ENCODE measurements around the gene ERV3-1. TPM values are rescaled to one million over a fixed set of nuclear protein-coding genes. Genes with fewer than 3 reads are reported as not detected.

ERV3-1 gene
- total and polyA plus RNA-seq, 2 donors from 2014 or later, result 6.5 to 15.2 TPM

DNA sequence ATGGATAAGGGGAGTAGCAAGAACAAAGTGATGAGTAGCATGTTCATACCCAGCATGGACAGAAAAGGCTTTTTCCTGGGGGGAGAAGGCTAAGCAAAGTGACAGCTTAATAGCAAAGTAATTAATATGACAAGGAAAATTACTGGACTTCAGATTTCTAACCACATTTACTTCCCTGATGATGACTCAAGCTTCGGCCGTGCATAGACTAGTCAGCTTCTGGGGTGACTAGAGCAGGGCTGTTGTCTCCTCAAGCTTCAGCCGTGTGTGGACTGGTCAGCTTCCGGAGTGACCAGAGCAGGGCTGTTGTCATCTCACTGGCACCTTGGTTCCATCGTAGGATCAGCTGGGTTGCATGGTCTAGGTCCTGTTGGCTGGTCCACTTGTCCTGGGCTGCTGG lies 13.5 kb downstream of the ERV3-1 start:
- Histone ChIP-seq H3K27me3 (ENCODE audit: control insufficient read depth, insufficient read depth, low read length) (no peaks in the 10 kb centered on the region), H3K27ac (ENCODE audit: low read depth in 2 of 2, low read length in 2 of 2) (no peak overlapping the region), H3K9ac (ENCODE audit: low read length in 3 of 3) (no peak overlapping the region), H3K9me3 (ENCODE audit: control insufficient read depth in 2 of 3, insufficient read depth in 1 of 3, low read length in 3 of 3) (peaks cover 0 to 14% (median 0%) of the 10 kb centered on the region in 3 donors), H3K4me1 (ENCODE audit: control insufficient read depth in 2 of 3, insufficient read depth in 2 of 3, low read depth in 1 of 3, low read length in 3 of 3) (no peaks in the 10 kb centered on the region), H3K36me3 (ENCODE audit: control insufficient read depth in 2 of 3, insufficient read depth in 3 of 3, low read length in 3 of 3) (no peaks in the 10 kb centered on the region), H3K4me3 (ENCODE audit: low read length in 3 of 3) (no peak overlapping the region)
- TF ChIP-seq, protein P1, sequence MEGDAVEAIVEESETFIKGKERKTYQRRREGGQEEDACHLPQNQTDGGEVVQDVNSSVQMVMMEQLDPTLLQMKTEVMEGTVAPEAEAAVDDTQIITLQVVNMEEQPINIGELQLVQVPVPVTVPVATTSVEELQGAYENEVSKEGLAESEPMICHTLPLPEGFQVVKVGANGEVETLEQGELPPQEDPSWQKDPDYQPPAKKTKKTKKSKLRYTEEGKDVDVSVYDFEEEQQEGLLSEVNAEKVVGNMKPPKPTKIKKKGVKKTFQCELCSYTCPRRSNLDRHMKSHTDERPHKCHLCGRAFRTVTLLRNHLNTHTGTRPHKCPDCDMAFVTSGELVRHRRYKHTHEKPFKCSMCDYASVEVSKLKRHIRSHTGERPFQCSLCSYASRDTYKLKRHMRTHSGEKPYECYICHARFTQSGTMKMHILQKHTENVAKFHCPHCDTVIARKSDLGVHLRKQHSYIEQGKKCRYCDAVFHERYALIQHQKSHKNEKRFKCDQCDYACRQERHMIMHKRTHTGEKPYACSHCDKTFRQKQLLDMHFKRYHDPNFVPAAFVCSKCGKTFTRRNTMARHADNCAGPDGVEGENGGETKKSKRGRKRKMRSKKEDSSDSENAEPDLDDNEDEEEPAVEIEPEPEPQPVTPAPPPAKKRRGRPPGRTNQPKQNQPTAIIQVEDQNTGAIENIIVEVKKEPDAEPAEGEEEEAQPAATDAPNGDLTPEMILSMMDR (IDR thresholded peaks at IDR 0.05; ENCODE audit: borderline replicate concordance, extremely low read depth, insufficient read depth), result no peak
- intact Hi-C loops (cut with DNase I), result no loop called here
- no peak for FAIRE-seq
- DNase-seq, result no peak

DNA sequence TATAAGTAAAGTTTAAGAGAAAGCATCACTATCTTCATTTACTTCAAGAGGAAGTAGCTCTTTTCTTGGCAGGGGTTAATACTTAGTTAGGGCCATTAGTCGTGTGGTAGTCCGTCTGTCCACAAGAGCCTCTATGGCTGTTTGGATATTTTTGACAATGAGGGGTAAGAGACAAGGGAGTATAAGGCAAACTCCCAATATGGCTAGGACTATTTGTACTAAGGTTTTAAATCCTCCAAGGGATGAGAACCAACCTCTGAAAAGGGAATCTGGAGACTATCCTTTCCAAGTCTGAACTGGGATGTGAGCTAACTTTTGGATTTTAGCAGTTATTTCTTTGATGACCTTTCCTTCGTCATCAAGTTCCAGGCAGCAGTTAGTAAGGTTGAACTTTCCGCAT lies 15.6 kb downstream of the ERV3-1 start, which contains the start of gene ZNF117:
TSS of gene ZNF117 (minus strand) at position 101 of the 400 bp plus-strand sequence.
- intact Hi-C loops (cut with DNase I), result no loop called here
- H3K9me3 ChIP-seq (ENCODE audit: control insufficient read depth in 2 of 3, insufficient read depth in 1 of 3, low read length in 3 of 3), result peaks cover 0 to 16% (median 3%) of the 10 kb centered on the region in 3 donors
- no peak within 1 kb of the TSS for H3K9ac ChIP-seq (ENCODE audit: low read length in 3 of 3)
- FAIRE-seq (no peak), DNase-seq (no peak)
- H3K4me3 ChIP-seq (ENCODE audit: low read length in 3 of 3), result no peak within 1 kb of the TSS
- H3K4me1 ChIP-seq (ENCODE audit: control insufficient read depth in 2 of 3, insufficient read depth in 2 of 3, low read depth in 1 of 3, low read length in 3 of 3), result no peaks in the 10 kb centered on the region
- no peaks in the 10 kb centered on the region for H3K36me3 ChIP-seq (ENCODE audit: control insufficient read depth in 2 of 3, insufficient read depth in 3 of 3, low read length in 3 of 3)
- TF ChIP-seq, protein P1 (IDR thresholded peaks at IDR 0.05; ENCODE audit: borderline replicate concordance, extremely low read depth, insufficient read depth), result no peak
- H3K27ac ChIP-seq (ENCODE audit: low read depth in 2 of 2, low read length in 2 of 2), result no peak within 1 kb of the TSS
- H3K27me3 ChIP-seq (ENCODE audit: control insufficient read depth, insufficient read depth, low read length), result no peaks in the 10 kb centered on the region

DNA sequence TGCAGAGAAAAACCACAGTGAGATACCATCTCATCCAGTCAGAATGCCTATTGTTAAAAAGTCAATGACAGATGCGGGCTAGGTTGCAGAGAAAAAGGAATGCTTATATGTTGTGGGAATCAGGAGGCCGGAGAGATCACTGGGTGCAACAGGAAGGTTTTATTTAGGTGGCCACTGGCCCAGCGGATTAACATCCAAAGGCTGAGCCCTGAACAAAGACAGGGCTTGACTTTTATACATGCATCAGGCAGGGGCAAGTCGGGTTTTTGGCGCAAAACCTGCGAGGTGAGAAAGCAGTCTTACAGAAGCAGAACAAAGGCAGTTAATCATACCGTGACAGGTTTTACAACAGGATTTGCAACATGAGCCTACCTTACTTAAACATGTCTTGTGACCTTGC lies 16.3 kb downstream of the ERV3-1 start:
- no peak for FAIRE-seq
- TF ChIP-seq, protein P1 (IDR thresholded peaks at IDR 0.05; ENCODE audit: borderline replicate concordance, extremely low read depth, insufficient read depth), result no peak

More for the DNA sequence above, 16.3 kb downstream of the ERV3-1 start:
- Histone ChIP-seq H3K36me3 (ENCODE audit: control insufficient read depth in 2 of 3, insufficient read depth in 3 of 3, low read length in 3 of 3) (no peaks in the 10 kb centered on the region), H3K4me1 (ENCODE audit: control insufficient read depth in 2 of 3, insufficient read depth in 2 of 3, low read depth in 1 of 3, low read length in 3 of 3) (no peaks in the 10 kb centered on the region), H3K4me3 (ENCODE audit: low read length in 3 of 3) (no peak overlapping the region), H3K9me3 (ENCODE audit: control insufficient read depth in 2 of 3, insufficient read depth in 1 of 3, low read length in 3 of 3) (peaks cover 0 to 18% (median 3%) of the 10 kb centered on the region in 3 donors), H3K27ac (ENCODE audit: low read depth in 2 of 2, low read length in 2 of 2) (no peak overlapping the region), H3K9ac (ENCODE audit: low read length in 3 of 3) (no peak overlapping the region), H3K27me3 (ENCODE audit: control insufficient read depth, insufficient read depth, low read length) (no peaks in the 10 kb centered on the region)
- intact Hi-C loops (cut with DNase I), result no loop called here
- DNase-seq, result peak in 2 of 5 donors; percentile 3 to 10
